Left cardiac atrium (tissue), 4 donors: ENCODE results near the gene LRP1. TPM values are rescaled to one million over a fixed set of nuclear protein-coding genes. Genes with fewer than 3 reads are reported as not detected.

Experiments
- ATAC-seq, 2 donors: fragments of 200-7000 bp; cut with Tn5 transposase; one replicate each; pipeline ENCODE4 v1.9.1; 2020; ENCODE audit warnings: mild to moderate bottlenecking in 2 of 2, moderate library complexity in 2 of 2
- DNase-seq: peaks from one replicate; pipeline ENCODE4 v3.0.0-alpha.2; 2020
- intact Hi-C, 2 donors: fragments of 100-400 bp; cut with DNase I; formaldehyde crosslinking; loops; one replicate each; pipeline versions ENCODE4 v1.14.1 to v1.15.1; 2022 to 2023
- total RNA-seq, 2 donors: library from RNA; stranded (reverse); fragmentation: NEBNext Ultra II Directional; extraction: Animal tissue kit (Norgen Biotek cat#: 25700); gene quantifications; one replicate each; pipeline ENCODE4 v1.2.1, GENCODE V29; 2021
- donor health status: DM: no; HTN: yes; CAD: no.
- donor health status: DM: no; HTN: yes; CAD: no; lungs with severe emphysema.
- donor health status: DM: yes; HTN: yes; CAD: no.
- donor health status: Dilated cardiomyopathy.

Gene LRP1
- total RNA-seq, 2 donors from 2014 or later, result 188 to 222 TPM

GRCh38 chr12:57195611-57196371 is 67.5 kb downstream of the LRP1 start:
- no peak for DNase-seq
- intact Hi-C loops, result no loop called here

DNA sequence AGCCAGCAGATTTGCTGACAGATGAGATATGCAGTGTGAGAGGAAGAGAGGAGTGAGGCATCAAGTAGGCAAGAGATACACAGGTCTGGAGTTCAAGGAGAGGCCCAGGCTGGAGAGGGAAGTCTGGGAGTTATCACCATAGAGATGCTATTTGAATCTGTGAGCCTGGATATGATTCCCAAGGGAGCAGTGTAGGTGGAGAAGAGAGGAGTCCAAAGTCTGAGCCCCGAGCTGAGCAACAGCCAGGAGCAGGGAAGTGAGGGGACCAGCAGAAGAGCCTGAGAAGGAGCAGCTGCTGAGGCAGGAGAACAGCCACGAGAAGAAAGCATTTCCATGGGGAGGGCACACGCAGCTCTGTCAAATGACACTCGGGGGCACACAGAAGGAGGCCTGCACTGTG is 68.2 kb downstream of the LRP1 start:
- DNase-seq (no peak), ATAC-seq (no peak)
- intact Hi-C loops, result no loop called here

More at GRCh38 chr12:57195611-57196371, 67.5 kb downstream of the LRP1 start:
- no peak for ATAC-seq

GRCh38 chr12:57196956-57197355 is 68.7 kb downstream of the LRP1 start:
- no peak for ATAC-seq
- intact Hi-C loops, result no loop called here
- no peak for DNase-seq

GRCh38 chr12:57198329-57198728 is 70.0 kb downstream of the LRP1 start:
- intact Hi-C loops, result no loop called here
- DNase-seq (no peak), ATAC-seq (no peak)

DNA sequence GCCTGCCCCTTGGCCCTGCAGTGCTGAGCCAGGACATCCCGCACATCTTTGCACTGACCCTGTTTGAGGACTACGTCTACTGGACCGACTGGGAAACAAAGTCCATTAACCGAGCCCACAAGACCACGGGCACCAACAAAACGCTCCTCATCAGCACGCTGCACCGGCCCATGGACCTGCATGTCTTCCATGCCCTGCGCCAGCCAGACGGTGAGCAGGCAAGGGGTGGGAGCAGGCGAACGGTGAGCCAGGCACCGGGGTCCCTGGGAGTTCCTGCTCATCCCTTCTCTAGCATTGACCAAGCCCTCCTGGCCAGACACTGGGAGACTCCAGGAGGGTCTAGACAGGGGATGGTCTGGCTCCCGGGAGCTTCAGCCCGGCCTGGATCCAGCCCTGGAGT is 70.9 kb downstream of the LRP1 start:
- intact Hi-C loops, result no loop called here
- DNase-seq (no peak), ATAC-seq (no peak)

- intact Hi-C loops, result no loop called here
- DNase-seq (no peak), ATAC-seq (no peak)
Observed at GRCh38 chr12:57200497-57200896, 72.2 kb downstream of the LRP1 start.

DNA sequence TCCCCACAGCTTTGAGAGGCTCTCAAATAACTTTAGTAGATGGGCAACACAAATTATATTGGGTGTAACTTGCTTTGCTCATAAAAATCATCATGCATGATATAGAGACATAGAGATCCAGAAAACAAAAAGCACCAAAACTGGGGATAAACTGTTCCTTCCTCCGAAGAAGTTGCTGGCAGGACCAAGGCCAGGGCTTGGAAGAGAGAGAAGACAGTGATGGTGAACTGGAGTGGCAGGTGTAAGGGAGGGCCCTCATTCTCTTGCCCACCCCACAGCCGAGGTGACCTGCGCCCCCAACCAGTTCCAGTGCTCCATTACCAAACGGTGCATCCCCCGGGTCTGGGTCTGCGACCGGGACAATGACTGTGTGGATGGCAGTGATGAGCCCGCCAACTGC is 72.9 kb downstream of the LRP1 start:
- DNase-seq (no peak), ATAC-seq (no peak)
- intact Hi-C loops, result no loop called here

DNA sequence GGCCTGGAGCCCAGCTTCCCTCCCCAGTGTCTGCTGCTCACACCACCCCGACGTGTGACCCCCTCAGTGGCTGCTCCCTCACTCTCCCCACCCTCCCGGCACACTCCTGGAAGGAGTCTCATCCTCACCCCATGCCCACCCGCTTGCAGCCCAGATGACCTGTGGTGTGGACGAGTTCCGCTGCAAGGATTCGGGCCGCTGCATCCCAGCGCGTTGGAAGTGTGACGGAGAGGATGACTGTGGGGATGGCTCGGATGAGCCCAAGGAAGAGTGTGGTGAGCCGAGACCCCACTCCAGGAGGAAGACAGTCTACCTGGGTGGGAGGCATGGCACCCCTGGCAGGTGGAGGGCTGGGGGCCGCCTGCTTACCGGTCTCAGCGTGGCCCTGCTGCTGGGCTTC is 73.3 kb downstream of the LRP1 start:
- ATAC-seq (no peak), DNase-seq (no peak)
- intact Hi-C loops, result no loop called here

DNA sequence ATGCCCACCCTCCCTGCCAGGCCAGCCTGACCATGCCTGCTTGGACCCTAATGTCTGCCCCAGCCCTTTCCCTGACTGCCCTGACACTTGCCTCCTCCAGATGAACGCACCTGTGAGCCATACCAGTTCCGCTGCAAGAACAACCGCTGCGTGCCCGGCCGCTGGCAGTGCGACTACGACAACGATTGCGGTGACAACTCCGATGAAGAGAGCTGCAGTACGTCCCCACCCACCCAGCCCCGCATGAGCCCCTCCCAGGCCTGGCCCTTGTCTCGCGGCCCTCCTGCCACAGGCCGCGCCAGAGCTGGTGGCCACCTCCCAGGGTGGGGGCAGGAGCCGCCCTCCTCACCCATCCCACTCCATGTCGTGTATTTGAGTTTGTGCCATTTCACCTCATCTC is 74.0 kb downstream of the LRP1 start:
- no peak for ATAC-seq
- DNase-seq, result no peak
- intact Hi-C loops, result no loop called here

- intact Hi-C loops, result no loop called here
- ATAC-seq (no peak), DNase-seq (no peak)
Observed at GRCh38 chr12:57203201-57203600, 74.9 kb downstream of the LRP1 start.

GRCh38 chr12:57203791-57204190 is 75.5 kb downstream of the LRP1 start:
- ATAC-seq (no peak), DNase-seq (no peak)
- intact Hi-C loops, result no loop called here

- DNase-seq (no peak), ATAC-seq (no peak)
- intact Hi-C loops, result no loop called here
Observed at GRCh38 chr12:57204454-57204853, 76.2 kb downstream of the LRP1 start.

GRCh38 chr12:57205186-57205585 is 76.9 kb downstream of the LRP1 start:
- ATAC-seq (no peak), DNase-seq (no peak)
- intact Hi-C loops, result no loop called here

- intact Hi-C loops, result no loop called here
- no peak for DNase-seq
- ATAC-seq, result no peak
Observed at GRCh38 chr12:57205931-57206330, 77.6 kb downstream of the LRP1 start.

DNA sequence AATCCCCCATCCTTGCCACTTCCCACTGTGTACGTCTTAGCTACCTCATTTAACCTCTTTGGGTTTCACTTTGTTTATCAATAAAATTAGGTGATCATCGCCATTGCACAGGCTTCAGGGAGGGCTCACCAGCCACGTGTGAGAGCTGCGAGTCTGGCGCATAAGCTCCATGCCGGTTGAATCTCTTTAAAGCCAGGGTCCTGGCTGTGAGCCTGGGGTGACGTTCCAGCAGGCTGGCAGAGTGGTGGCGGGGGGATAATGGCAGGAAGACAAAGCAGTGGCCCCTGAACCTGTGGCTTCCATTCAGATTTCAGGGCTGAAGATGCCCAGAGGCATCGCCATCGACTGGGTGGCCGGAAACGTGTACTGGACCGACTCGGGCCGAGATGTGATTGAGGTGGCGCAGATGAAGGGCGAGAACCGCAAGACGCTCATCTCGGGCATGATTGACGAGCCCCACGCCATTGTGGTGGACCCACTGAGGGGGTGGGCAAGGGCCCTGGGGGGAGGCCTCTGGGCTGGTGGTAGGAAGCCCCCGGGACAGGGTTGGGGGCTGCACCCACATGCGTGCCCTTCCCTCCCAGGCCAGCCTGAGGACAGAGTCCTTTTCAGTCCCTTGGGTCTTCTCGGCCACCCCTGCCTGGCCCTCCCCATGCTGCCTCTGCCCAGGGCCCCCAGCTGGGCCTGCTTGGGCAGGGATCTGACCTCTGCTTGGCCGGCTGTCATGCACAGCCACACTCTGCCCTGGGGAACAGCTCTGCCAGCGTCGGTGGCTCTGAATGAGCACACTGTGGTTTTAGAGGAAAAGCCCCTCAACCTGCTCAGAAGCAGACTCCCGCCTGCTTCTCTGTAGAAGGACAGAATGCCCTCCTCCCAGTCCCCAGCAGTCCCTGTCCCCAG is 79.7 kb downstream of the LRP1 start:
- DNase-seq (no peak), ATAC-seq (peak in 1 of 2 donors; percentile 4)
- intact Hi-C loops, result no loop called here

GRCh38 chr12:57208631-57209282 is 80.5 kb downstream of the LRP1 start:
- peak; percentile 54 to 56 for ATAC-seq
- intact Hi-C loops, result no loop called here
- DNase-seq, result peak; percentile 85

DNA sequence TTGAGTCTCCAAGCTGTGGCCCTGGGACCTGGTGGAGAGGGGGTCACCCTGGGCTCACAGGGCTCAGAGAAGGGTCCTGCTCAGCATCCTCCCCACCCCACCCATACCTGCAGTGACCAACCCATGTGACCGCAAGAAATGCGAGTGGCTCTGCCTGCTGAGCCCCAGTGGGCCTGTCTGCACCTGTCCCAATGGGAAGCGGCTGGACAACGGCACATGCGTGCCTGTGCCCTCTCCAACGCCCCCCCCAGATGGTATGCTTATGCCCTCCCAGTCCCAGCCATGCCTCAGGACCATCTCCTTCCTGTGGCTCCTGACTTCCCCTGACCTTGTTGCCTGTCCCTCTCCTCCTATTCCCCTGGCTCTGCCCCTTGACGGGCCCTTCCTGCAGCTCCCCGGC is 81.6 kb downstream of the LRP1 start:
- ATAC-seq (no peak), DNase-seq (no peak)
- intact Hi-C loops, result loop anchor here in 1 of 2 donors (5.0 kb wide), 1 partner anchor 247 kb away; the partner anchor contains the start of genes GLI1 and INHBE

GRCh38 chr12:57210461-57210860 is 82.2 kb downstream of the LRP1 start:
- ATAC-seq (no peak), DNase-seq (no peak)
- intact Hi-C loops, result loop anchor here in 1 of 2 donors (5.0 kb wide), 1 partner anchor 247 kb away; the partner anchor contains the start of genes GLI1 and INHBE

GRCh38 chr12:57210926-57211692 is 82.8 kb downstream of the LRP1 start:
- DNase-seq (no peak), ATAC-seq (no peak)
- intact Hi-C loops, result loop anchor here in 1 of 2 donors (5.0 kb wide), 1 partner anchor 246 kb away; the partner anchor contains the start of genes GLI1 and INHBE
